Adipose tissue (tissue), 3 donors: ENCODE results near the gene VSIG1. TPM values are rescaled to one million over a fixed set of nuclear protein-coding genes. Genes with fewer than 3 reads are reported as not detected.

Experiments
- H3K27ac ChIP-seq: one replicate; pipeline ENCODE4 v1.5.1; 2013; ENCODE audit warnings: low read depth, low read length
- WGBS, 3 donors: extraction: QIAGEN DNeasy Blood & Tissue Kit; methylation state at CpG; one replicate each; pipeline ENCODE4 v1.1.7; 2013; 5-methylcytosine and 5-hydroxymethylcytosine counted together
- polyA plus RNA-seq, 3 donors: library from polyadenylated mRNA; stranded (reverse); fragments of 200-250 nt; gene quantifications; one replicate each; pipeline ENCODE4 v1.2.3, GENCODE V29; 2013
- donor health status: healthy with polysubstance abuse.
- donor health status: Bipolar disorder and iron deficiency.
- donor health status: healthy.

Gene VSIG1
- polyA plus RNA-seq, 3 donors: 0.12 to 11.1 (median 5.3) TPM

- 66 to 87% (median 69%) methylated on average over 2 of the region's 2 CpGs for WGBS, 3 donors
Observed at GRCh38 chrX:108122748-108123147, 77.9 kb downstream of the VSIG1 start.

GRCh38 chrX:108123591-108124366, 78.9 kb downstream of the VSIG1 start:
- no peak overlapping the region for H3K27ac ChIP-seq
- 81 to 97% (median 97%) methylated on average over 3 of the region's 3 CpGs for WGBS, 3 donors

More at GRCh38 chrX:108122748-108123147, 77.9 kb downstream of the VSIG1 start:
- no peak overlapping the region for H3K27ac ChIP-seq

GRCh38 chrX:108126661-108127060, 81.8 kb downstream of the VSIG1 start:
- H3K27ac ChIP-seq: no peak overlapping the region
- WGBS, 3 donors: 71 to 92% (median 72%) methylated on average over 2 of the region's 2 CpGs

GRCh38 chrX:108127152-108127551, 82.3 kb downstream of the VSIG1 start:
- H3K27ac ChIP-seq: no peak overlapping the region
- 59 to 93% (median 80%) methylated on average over 4 of the region's 4 CpGs for WGBS, 3 donors

Other genes with a start within 250 kb of the VSIG1 start
- gene MID2, start 219.2 kb upstream of the VSIG1 start, polyA plus RNA-seq: 10 to 100 TPM in 1 of 3 donors, 1 to 10 TPM in 2; 3.9 to 11.3 (median 6.5) TPM
- not detected for gene TEX13B, start 62.7 kb upstream of the VSIG1 start, polyA plus RNA-seq
- 10 to 100 TPM; 15.2 to 41.7 (median 27.5) TPM for gene PSMD10, start 46.5 kb downstream of the VSIG1 start, polyA plus RNA-seq
- gene ATG4A, start 46.7 kb downstream of the VSIG1 start, polyA plus RNA-seq: 10 to 100 TPM in 2 of 3 donors, 1 to 10 TPM in 1; 8.8 to 12.6 (median 10.1) TPM